Esophagus (tissue), 2 donors: Measurements from ENCODE around the gene HMCES. TPM values are rescaled to one million over a fixed set of nuclear protein-coding genes. Genes with fewer than 3 reads are reported as not detected.
A peak's percentile ranks its signal among the peaks of the same experiment; 100 is the strongest.
"Not testable (repeated sequence)": the region's sequence is repeated elsewhere in the genome, so short reads cannot be mapped to it uniquely, and the experiment has no call there.

Experiments used
- H3K27ac ChIP-seq, 2 donors: one replicate each; pipeline ENCODE4 v1.5.1; 2013; ENCODE audit warnings: low read depth in 2 of 2, mild to moderate bottlenecking in 2 of 2, inconsistent platforms in 1 of 2, low read length in 1 of 2, moderate library complexity in 1 of 2
- H3K27me3 ChIP-seq, 2 donors: one replicate each; pipeline ENCODE4 v1.6.1; 2013; ENCODE audit warnings: low read length in 2 of 2, control low read depth in 1 of 2, mild to moderate bottlenecking in 1 of 2; ENCODE audit not compliant: insufficient read depth in 2 of 2, control insufficient read depth in 1 of 2
- H3K36me3 ChIP-seq, 2 donors: one replicate each; pipeline ENCODE4 v1.6.1; 2013; ENCODE audit warnings: low read length in 1 of 2; ENCODE audit not compliant: control insufficient read depth in 2 of 2, insufficient read depth in 2 of 2
- H3K4me1 ChIP-seq, 2 donors: one replicate each; pipeline ENCODE4 v1.6.1; 2013; ENCODE audit warnings: low read length in 1 of 2; ENCODE audit not compliant: control insufficient read depth in 2 of 2, insufficient read depth in 2 of 2
- H3K4me3 ChIP-seq, 2 donors: one replicate each; pipeline ENCODE4 v1.5.1; 2013; ENCODE audit warnings: low read length in 2 of 2, mild to moderate bottlenecking in 2 of 2, low read depth in 1 of 2, moderate library complexity in 1 of 2
- H3K9me3 ChIP-seq, 2 donors: one replicate each; pipeline ENCODE4 v1.6.1; 2013; ENCODE audit warnings: mild to moderate bottlenecking in 2 of 2, low read depth in 1 of 2, low read length in 1 of 2, moderate library complexity in 1 of 2; ENCODE audit not compliant: control insufficient read depth in 2 of 2, insufficient read depth in 1 of 2
- WGBS, 2 donors: extraction: QIAGEN DNeasy Blood & Tissue Kit; methylation state at CpG; one replicate each; pipeline ENCODE4 v1.1.7; 2013; 5-methylcytosine and 5-hydroxymethylcytosine counted together
- polyA plus RNA-seq, 2 donors: library from polyadenylated mRNA; stranded (reverse); fragments of 200-250 nt; gene quantifications; one replicate each; pipeline ENCODE4 v1.2.3, GENCODE V29; 2013
- donor health status: healthy with polysubstance abuse.
- donor health status: Bipolar disorder and iron deficiency.

The HMCES gene
- polyA plus RNA-seq, 2 donors, result 26.3 to 31.3 TPM

DNA sequence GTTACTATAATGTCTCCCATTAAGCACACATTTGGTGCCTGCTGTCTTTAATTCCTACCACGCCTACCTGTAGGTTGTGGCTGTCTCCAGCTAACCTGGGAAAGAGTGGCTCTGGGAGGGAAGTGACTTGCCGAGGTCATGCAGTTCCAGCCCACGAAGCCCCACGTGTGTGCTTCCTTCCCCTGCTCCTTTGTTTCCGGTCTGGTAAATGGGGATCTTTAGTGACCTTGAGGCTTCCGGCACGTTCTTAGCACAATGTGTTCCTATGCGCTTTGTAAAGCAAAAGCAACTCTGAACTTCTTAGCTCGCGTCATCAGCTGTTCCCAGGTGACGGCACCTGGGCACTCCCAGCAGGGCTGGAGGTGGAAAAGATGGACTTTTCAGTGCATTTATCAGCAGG, 70.5 kb downstream of the HMCES start:
- not testable (repeated sequence) for H3K27me3 ChIP-seq, H3K4me1 ChIP-seq, H3K27ac ChIP-seq, H3K4me3 ChIP-seq, H3K9me3 ChIP-seq, H3K36me3 ChIP-seq
- WGBS, 2 donors, result 61 to 75% methylated on average over 11 of the region's 11 CpGs

DNA sequence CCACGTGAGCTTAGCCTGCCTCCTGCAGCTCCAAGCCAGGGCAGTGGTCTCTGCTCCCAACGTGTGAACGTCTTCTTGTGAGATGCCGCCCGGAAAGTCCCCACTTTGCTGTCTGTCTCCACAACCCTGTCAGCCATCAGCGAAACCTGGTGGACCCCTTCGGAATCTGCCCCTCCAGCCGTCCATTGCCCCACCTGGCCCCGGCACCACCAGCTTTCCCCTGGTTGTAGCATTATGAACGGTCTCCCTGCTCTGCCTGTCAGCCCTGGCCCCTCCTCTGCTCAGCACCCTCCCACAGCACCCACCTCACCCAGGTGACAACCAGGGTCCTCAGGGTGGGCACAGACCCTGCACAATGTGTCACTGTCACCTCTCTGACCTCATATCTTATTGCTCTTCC, 71.1 kb downstream of the HMCES start:
- Histone ChIP-seq H3K9me3 (peaks cover 0 to 2% of the 10 kb centered on the region in 2 donors), H3K4me1 (no peaks in the 10 kb centered on the region), H3K27me3 (no peaks in the 10 kb centered on the region), H3K27ac (no peak overlapping the region), H3K4me3 (no peak overlapping the region), H3K36me3 (no peaks in the 10 kb centered on the region)
- 88 to 92% methylated on average over 10 of the region's 10 CpGs for WGBS, 2 donors

DNA sequence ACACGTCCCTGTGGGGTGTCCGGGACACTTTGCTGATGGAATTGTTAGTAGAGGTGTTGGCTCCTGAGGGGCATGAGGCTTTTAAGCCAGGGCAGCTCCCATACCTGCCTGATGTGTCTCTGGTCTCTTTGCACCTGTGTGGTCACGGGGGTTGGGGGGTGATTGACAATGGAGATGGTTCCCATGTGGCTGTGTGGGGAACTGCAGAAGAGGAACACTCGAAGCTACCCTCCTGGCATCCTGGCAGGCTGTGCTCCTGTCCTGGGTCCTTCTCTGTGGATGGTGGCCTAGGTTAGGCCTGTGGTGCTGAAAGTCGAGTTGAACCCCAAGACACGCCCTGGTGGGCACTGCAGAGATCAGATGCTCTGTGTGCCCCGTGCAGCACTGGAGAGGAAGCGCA, 73.4 kb downstream of the HMCES start:
- H3K4me1 ChIP-seq, result no peaks in the 10 kb centered on the region
- H3K36me3 ChIP-seq, result no peaks in the 10 kb centered on the region
- peaks cover 0 to 2% of the 10 kb centered on the region in 2 donors for H3K9me3 ChIP-seq
- H3K27ac ChIP-seq, result no peak overlapping the region
- H3K4me3 ChIP-seq, result no peak overlapping the region
- H3K27me3 ChIP-seq, result no peaks in the 10 kb centered on the region
- WGBS, 2 donors, result 81 to 83% methylated on average over 8 of the region's 8 CpGs

DNA sequence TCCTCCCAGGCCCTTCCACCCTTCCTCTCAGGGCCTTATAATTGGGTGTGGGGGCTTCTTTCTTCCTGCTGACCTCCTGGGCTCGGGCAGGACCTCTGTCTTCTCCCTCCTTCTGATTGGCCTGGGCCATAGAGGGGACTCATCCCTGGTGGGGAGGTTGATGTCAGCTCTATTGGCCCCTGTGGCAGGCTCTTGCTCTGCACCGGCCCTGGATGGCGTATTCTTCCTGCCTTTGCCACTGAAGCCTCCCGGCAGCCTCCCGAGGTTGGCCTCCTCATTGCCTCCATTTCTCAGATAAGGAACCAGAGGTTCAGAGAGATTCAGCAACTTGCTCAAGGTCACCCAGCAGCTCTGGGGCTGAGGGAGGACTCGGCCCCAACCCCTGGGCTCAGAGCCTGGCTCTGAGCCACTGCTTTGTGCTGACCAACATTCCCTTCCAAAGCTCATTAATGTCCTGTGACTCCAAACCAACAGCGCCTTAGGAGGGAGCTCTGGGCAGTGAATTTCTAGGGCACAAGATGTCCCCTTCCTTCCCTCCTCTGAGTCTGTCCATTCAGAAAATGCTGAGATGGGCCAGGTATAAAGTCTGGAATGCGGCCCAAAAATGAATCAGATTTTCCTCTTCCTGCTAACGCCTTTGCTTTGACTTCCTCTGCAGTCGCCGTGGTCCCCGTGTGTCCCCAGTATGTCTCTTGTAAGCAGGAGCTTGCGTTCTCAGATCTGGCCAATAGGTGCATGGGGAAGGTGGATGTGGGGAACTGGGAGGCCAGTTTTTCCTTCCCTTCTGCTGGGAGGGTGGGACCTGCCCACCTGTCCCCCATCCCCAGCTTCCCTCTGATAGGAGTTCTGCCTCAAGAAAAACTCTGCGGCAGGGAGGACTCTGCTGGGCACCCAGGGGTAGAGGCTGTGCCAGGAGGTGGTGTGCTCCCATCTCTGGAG, 74.2 kb downstream of the HMCES start:
- Histone ChIP-seq H3K4me3 (no peak overlapping the region), H3K27me3 (no peaks in the 10 kb centered on the region), H3K36me3 (no peaks in the 10 kb centered on the region), H3K4me1 (no peaks in the 10 kb centered on the region), H3K9me3 (peaks cover 0 to 2% of the 10 kb centered on the region in 2 donors), H3K27ac (no peak overlapping the region)
- 73 to 75% methylated on average over 14 of the region's 14 CpGs for WGBS, 2 donors

DNA sequence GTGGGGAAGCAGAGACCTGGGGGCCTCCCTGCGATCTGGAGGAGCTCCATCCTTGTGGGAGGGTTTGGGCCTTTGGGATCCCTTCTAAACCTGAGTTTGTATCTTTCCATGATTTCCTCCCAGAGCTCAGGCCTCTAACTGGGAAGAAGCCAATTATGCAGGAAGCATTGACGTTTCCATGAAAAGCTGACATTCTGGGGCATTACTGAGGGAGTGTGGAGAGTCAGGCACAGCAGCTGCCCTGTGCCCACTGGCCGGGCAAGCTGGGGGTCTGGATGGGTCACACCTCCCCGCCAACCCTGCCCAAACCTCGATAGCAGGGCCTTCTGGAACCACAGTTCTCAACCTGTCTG, 74.9 kb downstream of the HMCES start:
- WGBS, 2 donors, result 69 to 74% methylated on average over 5 of the region's 5 CpGs
- peak overlapping the region in 1 of 2 donors; percentile 29 for H3K27ac ChIP-seq

More for the DNA sequence above, 74.9 kb downstream of the HMCES start:
- Histone ChIP-seq H3K4me3 (no peak overlapping the region), H3K9me3 (peaks cover 0 to 2% of the 10 kb centered on the region in 2 donors), H3K36me3 (no peaks in the 10 kb centered on the region), H3K4me1 (no peaks in the 10 kb centered on the region), H3K27me3 (no peaks in the 10 kb centered on the region)

Other genes starting within 250 kb of the HMCES start
- not detected for gene GP9, start 218.1 kb upstream of the HMCES start, polyA plus RNA-seq
- gene RAB43, start 157.1 kb upstream of the HMCES start, polyA plus RNA-seq, result 1 to 10 TPM; 3.6 to 6.5 TPM
- gene ISY1, start 117.8 kb upstream of the HMCES start, polyA plus RNA-seq, result 10 to 100 TPM; 14.9 to 22.1 TPM
- gene CNBP, start 95.0 kb upstream of the HMCES start, polyA plus RNA-seq, result 100 to 1,000 TPM; 287 to 351 TPM
- gene COPG1, start 29.3 kb upstream of the HMCES start, polyA plus RNA-seq, result 10 to 100 TPM; 75.6 TPM
- under 1 TPM; 0.02 to 0.08 TPM for gene EFCAB12, start 149.8 kb downstream of the HMCES start, polyA plus RNA-seq
- 10 to 100 TPM in 1 of 2 donors, 1 to 10 TPM in 1; 6.2 to 13.4 TPM for gene MBD4, start 161.1 kb downstream of the HMCES start, polyA plus RNA-seq
- 1 to 10 TPM; 5.5 to 6.2 TPM for gene IFT122, start 161.4 kb downstream of the HMCES start, polyA plus RNA-seq
- not detected for gene RHO, start 249.8 kb downstream of the HMCES start, polyA plus RNA-seq